Gastrocnemius medialis (tissue), 4 donors: Measurements from ENCODE around the gene SLC24A3. TPM values are rescaled to one million over a fixed set of nuclear protein-coding genes. Genes with fewer than 3 reads are reported as not detected.

ENCODE experiments used
- ATAC-seq, 2 donors: fragments of 150-250 bp; one replicate each; pipeline ENCODE4 v1.9.1; 2016
- DNase-seq, 2 donors: peaks; one replicate each; pipeline ENCODE4 v3.0.0-alpha.2; 2019
- H3K27ac ChIP-seq, 4 donors: fragments of 200-600 bp; sonication (generic); 1 replicate in 1 of 4; 2 replicates in 3 of 4; pipeline ENCODE4 v1.5.1; 2016 to 2018; ENCODE audit warnings: mild to moderate bottlenecking in 2 of 4, moderate library complexity in 1 of 4
- H3K27me3 ChIP-seq, 3 donors: fragments of 200-600 bp; sonication (generic) in 2 of 3; 1 replicate in 1 of 3; 2 replicates in 2 of 3; pipeline versions ENCODE4 v1.5.1 to v1.6.0; 2016 to 2019; ENCODE audit warnings: mild to moderate bottlenecking in 1 of 3, moderate library complexity in 1 of 3
- H3K36me3 ChIP-seq, 2 donors: fragments of 200-600 bp; sonication (generic) in 1 of 2; one replicate each; pipeline ENCODE4 v1.5.1; 2017 to 2018
- H3K4me1 ChIP-seq, 2 donors: fragments of 200-600 bp; sonication (generic) in 1 of 2; one replicate each; pipeline ENCODE4 v1.5.1; 2016 to 2017; ENCODE audit warnings: mild to moderate bottlenecking in 2 of 2
- H3K4me3 ChIP-seq, 4 donors: fragments of 200-600 bp; sonication (generic) in 3 of 4; 1 replicate in 1 of 4; 2 replicates in 3 of 4; pipeline ENCODE4 v1.5.1; 2016 to 2019; ENCODE audit warnings: mild to moderate bottlenecking in 2 of 4
- H3K9me3 ChIP-seq, 3 donors: fragments of 200-600 bp; sonication (generic) in 2 of 3; 1 replicate in 1 of 3; 2 replicates in 2 of 3; pipeline ENCODE4 v1.5.1; 2016 to 2019
- POLR2A ChIP-seq, 2 donors: fragments of 450-650 bp; IDR thresholded peaks; one replicate each; pipeline ENCODE4 v1.6.1; 2017; ENCODE audit warnings: antibody characterized with exemption in 2 of 2, mild to moderate bottlenecking in 2 of 2, moderate library complexity in 2 of 2
- in situ Hi-C, 4 donors: fragments of 200-750 bp; cut with MboI; loops; one replicate each; pipeline versions ENCODE4 v1.15.0 to v1.8.0; 2017; ENCODE audit warnings: low sequenced_read_pairs in 4 of 4
- intact Hi-C: fragments of 100-400 bp; cut with DNase I; formaldehyde crosslinking; loops from one replicate; pipeline ENCODE4 v1.15.1; 2023; ENCODE audit warnings: low total_unique reads
- total RNA-seq, 4 donors: library from RNA; depleted of rRNA; stranded (reverse); fragments of >200 nt; gene quantifications; one replicate each; pipeline versions ENCODE4 v1.1.0 to v1.2.3, GENCODE V29; 2016
- TF ChIP-seq, protein P1 (sequence below), 5 experiments: fragments of 450-650 bp in 3 of 5; fragments of 200-600 bp in 2 of 5; sonication (generic) in 2 of 5; IDR thresholded peaks in 4 of 5; conservative IDR thresholded peaks in 1 of 5; 1 replicate in 4 of 5; 2 replicates in 1 of 5; pipeline ENCODE4 v1.5.1; 2016 to 2019; ENCODE audit warnings: antibody characterized with exemption in 5 of 5, mild to moderate bottlenecking in 3 of 5, moderate library complexity in 3 of 5

The SLC24A3 gene
- total RNA-seq, 4 donors from 2014 or later: 3.3 to 7.8 (median 6.7) TPM

DNA sequence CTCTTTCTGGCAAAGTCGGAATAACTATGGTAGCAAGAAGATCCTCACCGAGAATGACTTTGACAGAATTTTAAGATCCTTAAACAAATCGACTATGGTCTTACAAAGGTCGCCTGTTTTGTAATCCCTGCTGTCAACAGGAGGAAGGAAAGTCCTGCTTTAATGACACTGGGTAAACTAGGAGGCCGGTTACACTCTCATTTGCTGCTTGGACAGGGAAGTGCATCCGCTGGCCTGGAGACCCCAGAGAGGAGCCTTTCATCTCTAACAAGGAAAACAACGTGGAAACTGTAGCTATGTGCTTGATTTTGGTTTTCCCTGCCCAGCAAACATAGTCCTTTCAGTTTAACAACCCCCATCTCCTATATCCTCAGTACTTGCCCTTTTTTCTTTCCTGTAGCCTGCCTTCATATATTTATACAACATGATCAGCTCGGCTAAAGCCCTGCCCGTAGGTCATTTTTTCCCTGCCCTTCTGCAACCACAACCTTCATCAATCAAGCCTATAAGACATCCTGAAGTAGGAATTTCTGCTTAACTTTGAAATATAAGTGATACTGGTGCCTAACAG is 448.5 kb downstream of the SLC24A3 start:
- intact Hi-C loops (loop anchor here (5.0 to 10.0 kb wide), 3 partner anchors 74 to 1029 kb away; no protein-coding TSS in a partner anchor), in situ Hi-C loops (loop anchor here (5.0 to 25.0 kb wide), 2 partner anchors 454 to 1024 kb away; no protein-coding TSS in a partner anchor)
- ATAC-seq: no peak

DNA sequence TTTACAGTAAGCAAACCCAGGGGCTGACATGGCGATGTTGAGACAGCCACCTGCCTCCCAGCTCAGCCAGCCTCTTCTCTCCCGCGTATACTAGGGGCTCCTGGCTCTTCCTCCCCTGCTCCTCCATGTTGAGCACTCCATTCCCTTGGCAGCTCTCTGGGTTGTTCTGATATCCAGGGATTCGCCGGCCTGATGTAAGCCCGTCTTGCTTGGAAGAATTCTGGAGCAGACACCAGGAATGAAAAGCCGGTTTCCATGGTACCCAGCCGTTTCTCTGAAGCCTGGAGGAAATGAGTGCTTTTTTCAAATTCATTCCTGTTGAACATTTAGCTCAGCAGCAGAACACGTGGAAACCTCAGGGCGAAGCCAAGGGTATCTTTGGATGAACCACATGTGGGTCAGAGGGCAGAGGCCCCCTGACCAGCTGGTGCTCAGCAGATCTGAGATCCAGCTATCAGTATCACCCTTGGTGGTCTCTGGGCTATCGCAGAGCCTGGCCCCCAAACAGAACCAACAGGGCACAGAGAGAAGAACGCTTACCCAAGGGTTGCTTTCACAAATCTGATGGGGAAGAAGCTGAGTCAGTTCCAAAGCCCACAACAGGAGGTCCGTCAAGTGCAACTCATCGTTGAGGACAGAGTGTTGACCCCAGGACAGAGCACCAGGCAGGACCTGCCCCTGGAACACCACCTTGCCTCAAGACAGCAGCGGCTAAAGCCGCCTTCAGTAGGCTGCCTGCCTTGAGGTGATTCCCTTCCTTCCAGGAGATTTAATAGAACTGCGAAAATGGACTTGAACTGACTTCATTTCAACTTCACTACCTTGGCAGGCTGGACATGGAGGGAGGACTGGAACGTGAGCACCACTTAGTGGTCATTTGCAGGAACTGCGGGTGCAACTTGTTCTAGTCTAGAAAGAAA is 449.5 kb downstream of the SLC24A3 start:
- peak; percentile 49 to 53 for DNase-seq
- Histone ChIP-seq H3K27me3 (no peaks in the 10 kb centered on the region), H3K27ac (no peak overlapping the region), H3K9me3 (no peaks in the 10 kb centered on the region), H3K4me3 (no peak overlapping the region), H3K4me1 (no peaks in the 10 kb centered on the region), H3K36me3 (no peaks in the 10 kb centered on the region)
- intact Hi-C loops (loop anchor here (1.0 to 10.0 kb wide), 5 partner anchors 34 to 1030 kb away; no protein-coding TSS in a partner anchor), in situ Hi-C loops (loop anchor here (5.0 to 25.0 kb wide), 2 partner anchors 455 to 1025 kb away; no protein-coding TSS in a partner anchor)
- ATAC-seq: peak; percentile 83 to 91
- TF ChIP-seq POLR2A (IDR thresholded peaks at IDR 0.05): no peak
- TF ChIP-seq, protein P1, sequence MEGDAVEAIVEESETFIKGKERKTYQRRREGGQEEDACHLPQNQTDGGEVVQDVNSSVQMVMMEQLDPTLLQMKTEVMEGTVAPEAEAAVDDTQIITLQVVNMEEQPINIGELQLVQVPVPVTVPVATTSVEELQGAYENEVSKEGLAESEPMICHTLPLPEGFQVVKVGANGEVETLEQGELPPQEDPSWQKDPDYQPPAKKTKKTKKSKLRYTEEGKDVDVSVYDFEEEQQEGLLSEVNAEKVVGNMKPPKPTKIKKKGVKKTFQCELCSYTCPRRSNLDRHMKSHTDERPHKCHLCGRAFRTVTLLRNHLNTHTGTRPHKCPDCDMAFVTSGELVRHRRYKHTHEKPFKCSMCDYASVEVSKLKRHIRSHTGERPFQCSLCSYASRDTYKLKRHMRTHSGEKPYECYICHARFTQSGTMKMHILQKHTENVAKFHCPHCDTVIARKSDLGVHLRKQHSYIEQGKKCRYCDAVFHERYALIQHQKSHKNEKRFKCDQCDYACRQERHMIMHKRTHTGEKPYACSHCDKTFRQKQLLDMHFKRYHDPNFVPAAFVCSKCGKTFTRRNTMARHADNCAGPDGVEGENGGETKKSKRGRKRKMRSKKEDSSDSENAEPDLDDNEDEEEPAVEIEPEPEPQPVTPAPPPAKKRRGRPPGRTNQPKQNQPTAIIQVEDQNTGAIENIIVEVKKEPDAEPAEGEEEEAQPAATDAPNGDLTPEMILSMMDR (IDR thresholded peaks at IDR 0.05 in 4 of 5, conservative IDR thresholded peaks at IDR 0.05 in 1 of 5): peak; percentile 88 to 99 (median 93)

More for the DNA sequence above, 448.5 kb downstream of the SLC24A3 start:
- DNase-seq: no peak
- Histone ChIP-seq H3K4me1 (no peaks in the 10 kb centered on the region), H3K27ac (no peak overlapping the region), H3K9me3 (no peaks in the 10 kb centered on the region), H3K4me3 (no peak overlapping the region), H3K36me3 (no peaks in the 10 kb centered on the region), H3K27me3 (no peaks in the 10 kb centered on the region)
- no peak for TF ChIP-seq POLR2A (IDR thresholded peaks at IDR 0.05)
- TF ChIP-seq, protein P1 (IDR thresholded peaks at IDR 0.05 in 4 of 5, conservative IDR thresholded peaks at IDR 0.05 in 1 of 5): no peak

DNA sequence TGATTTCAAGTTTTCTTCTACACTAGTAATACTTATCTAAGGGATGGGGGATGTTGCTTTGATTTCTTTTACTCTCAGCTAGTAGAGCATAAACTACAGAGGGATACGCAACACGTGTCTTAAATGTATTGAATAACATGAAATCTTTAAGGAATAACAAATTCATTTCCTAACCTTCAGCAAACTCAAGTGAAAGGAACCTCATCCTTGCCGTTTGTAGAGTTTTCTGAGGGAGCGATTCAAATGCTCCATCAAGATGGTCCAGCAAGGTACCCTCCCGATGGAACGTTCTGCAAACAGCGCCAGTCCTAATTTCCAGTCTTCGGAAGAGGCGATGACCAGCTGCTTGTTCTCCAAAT is 450.2 kb downstream of the SLC24A3 start:
- no peaks in the 10 kb centered on the region for H3K27me3 ChIP-seq
- intact Hi-C loops: loop anchor here (1.0 to 10.0 kb wide), 5 partner anchors 34 to 1030 kb away; no protein-coding TSS in a partner anchor
- ATAC-seq (no peak), DNase-seq (no peak)
- H3K36me3 ChIP-seq: no peaks in the 10 kb centered on the region
- no peak for TF ChIP-seq POLR2A (IDR thresholded peaks at IDR 0.05)
- TF ChIP-seq, protein P1 (IDR thresholded peaks at IDR 0.05 in 4 of 5, conservative IDR thresholded peaks at IDR 0.05 in 1 of 5): no peak
- H3K4me1 ChIP-seq: no peaks in the 10 kb centered on the region
- H3K4me3 ChIP-seq: no peak overlapping the region
- no peaks in the 10 kb centered on the region for H3K9me3 ChIP-seq
- no peak overlapping the region for H3K27ac ChIP-seq
- in situ Hi-C loops: loop anchor here (5.0 to 25.0 kb wide), 2 partner anchors 455 to 1025 kb away; no protein-coding TSS in a partner anchor

DNA sequence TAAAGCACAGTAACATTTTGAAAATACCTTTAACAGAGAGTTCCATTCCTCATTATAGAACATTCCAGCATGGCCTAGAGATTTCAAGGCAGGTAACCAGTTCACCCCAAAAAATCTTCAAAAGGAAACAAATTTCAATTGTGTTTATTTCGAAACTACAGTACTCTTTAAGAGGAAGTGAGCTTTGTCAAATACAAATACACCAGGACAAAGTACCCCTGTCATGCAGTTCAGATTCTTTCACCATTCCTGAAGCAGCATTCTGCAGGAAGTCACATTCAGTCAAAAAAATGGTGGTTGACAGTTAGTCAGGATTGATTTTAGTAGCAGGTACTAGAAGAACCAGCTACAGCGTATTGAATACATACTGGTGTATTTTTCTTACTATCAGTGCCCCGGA is 456.0 kb downstream of the SLC24A3 start:
- H3K4me1 ChIP-seq: peaks cover 10 to 11% of the 10 kb centered on the region in 2 donors
- H3K4me3 ChIP-seq: no peak overlapping the region
- ATAC-seq (no peak), DNase-seq (no peak)
- intact Hi-C loops: loop anchor here (10.0 kb wide), 1 partner anchor 764 kb away; no protein-coding TSS in a partner anchor
- no peaks in the 10 kb centered on the region for H3K36me3 ChIP-seq
- in situ Hi-C loops: loop anchor here in 3 of 4 donors (25.0 kb wide), 1 partner anchor 1031 kb away; no protein-coding TSS in a partner anchor
- no peaks in the 10 kb centered on the region for H3K27me3 ChIP-seq
- TF ChIP-seq, protein P1 (IDR thresholded peaks at IDR 0.05 in 4 of 5, conservative IDR thresholded peaks at IDR 0.05 in 1 of 5): no peak
- TF ChIP-seq POLR2A (IDR thresholded peaks at IDR 0.05): no peak
- H3K9me3 ChIP-seq: no peaks in the 10 kb centered on the region
- no peak overlapping the region for H3K27ac ChIP-seq
